ENCODE measurements around the gene ANO6.
"Not testable (repeated sequence)": the region's sequence is repeated elsewhere in the genome, so short reads cannot be mapped to it uniquely, and the experiment has no call there.

Gene ANO6

GRCh38 chr12:45242180-45242579 lies 26.3 kb downstream of the ANO6 start:
- no peak for DNase-seq

GRCh38 chr12:45243963-45244362 lies 28.1 kb downstream of the ANO6 start:
- no peak for DNase-seq

- DNase-seq = no peak
These were observed 28.9 kb downstream of the ANO6 start for GRCh38 chr12:45244561-45245343.

- no peak for DNase-seq
These were observed 30.3 kb downstream of the ANO6 start for GRCh38 chr12:45246236-45246635.

GRCh38 chr12:45247589-45247988 lies 31.7 kb downstream of the ANO6 start:
- DNase-seq = no peak

GRCh38 chr12:45248095-45248494 lies 32.2 kb downstream of the ANO6 start:
- no peak for DNase-seq

- DNase-seq = no peak
These were observed 38.4 kb downstream of the ANO6 start for GRCh38 chr12:45254254-45254653.

GRCh38 chr12:45256721-45257120 lies 40.8 kb downstream of the ANO6 start:
- DNase-seq = no peak

GRCh38 chr12:45257185-45257930 lies 41.5 kb downstream of the ANO6 start:
- no peak for DNase-seq

- DNase-seq = no peak
These were observed 43.8 kb downstream of the ANO6 start for GRCh38 chr12:45259675-45260074.

GRCh38 chr12:45260104-45260815 lies 44.4 kb downstream of the ANO6 start:
- DNase-seq = no peak

- DNase-seq = no peak
These were observed 45.0 kb downstream of the ANO6 start for GRCh38 chr12:45260854-45261253.

GRCh38 chr12:45262185-45262584 lies 46.3 kb downstream of the ANO6 start:
- DNase-seq = not testable (repeated sequence)

- DNase-seq = no peak
These were observed 47.7 kb downstream of the ANO6 start for GRCh38 chr12:45263587-45263986.

GRCh38 chr12:45268672-45269411 lies 52.9 kb downstream of the ANO6 start:
- no peak for DNase-seq

GRCh38 chr12:45269412-45269751 lies 53.5 kb downstream of the ANO6 start:
- no peak for DNase-seq

- DNase-seq = no peak
These were observed 55.1 kb downstream of the ANO6 start for GRCh38 chr12:45270951-45271350.

- DNase-seq = no peak
These were observed 57.9 kb downstream of the ANO6 start for GRCh38 chr12:45273717-45274271.

- DNase-seq = no peak
These were observed 60.4 kb downstream of the ANO6 start for GRCh38 chr12:45276154-45276755.

- no peak for DNase-seq
These were observed 62.6 kb downstream of the ANO6 start for GRCh38 chr12:45278447-45278846.

GRCh38 chr12:45279931-45280830 lies 64.3 kb downstream of the ANO6 start:
- DNase-seq = no peak

All from activated CD4-positive, alpha-beta T cell treated with anti-CD3 and anti-CD28 coated beads for 48 hours (primary cell).